MM.1S (cell line): ENCODE measurements around the gene TLR9.

Experiments used
- DNase-seq: peaks from one replicate; pipeline ENCODE4 v3.0.0-alpha.2; 2015
- H2AFZ ChIP-seq: fragments of 300-600 bp; sonication (generic); 2 replicates; pipeline ENCODE4 v1.6.0; 2016; ENCODE audit warnings: antibody characterized with exemption, low read length
- H3F3A ChIP-seq: fragments of 300-600 bp; sonication (generic); 2 replicates; pipeline ENCODE4 v1.6.1; 2016; ENCODE audit warnings: mild to moderate bottlenecking, antibody characterized with exemption, low read length, moderate library complexity, mixed read lengths; ENCODE audit not compliant: insufficient read depth
- H3K27ac ChIP-seq: fragments of 300-600 bp; sonication (generic); 2 replicates; pipeline ENCODE4 v1.5.1; 2016; ENCODE audit warnings: mild to moderate bottlenecking, low read length
- H3K27me3 ChIP-seq: fragments of 300-600 bp; sonication (generic); replicated peaks from 2 replicates; pipeline ENCODE4 v1.6.0; 2016; ENCODE audit warnings: low read length; ENCODE audit not compliant: insufficient read depth
- H3K36me3 ChIP-seq: fragments of 300-600 bp; sonication (generic); replicated peaks from 2 replicates; pipeline ENCODE4 v1.6.1; 2016; ENCODE audit warnings: mild to moderate bottlenecking, low read length, mixed read lengths; ENCODE audit not compliant: insufficient read depth
- H3K4me1 ChIP-seq: fragments of 300-600 bp; sonication (generic); 2 replicates; pipeline ENCODE4 v1.6.1; 2016; ENCODE audit warnings: low read length, mixed read lengths
- H3K4me2 ChIP-seq: fragments of 300-600 bp; sonication (generic); 2 replicates; pipeline ENCODE4 v1.6.0; 2016; ENCODE audit warnings: low read depth, low read length
- H3K4me3 ChIP-seq: fragments of 300-600 bp; sonication (generic); 2 replicates; pipeline ENCODE4 v1.5.1; 2016; ENCODE audit warnings: low read length, mixed read lengths
- H3K79me2 ChIP-seq: fragments of 300-600 bp; sonication (generic); 2 replicates; pipeline ENCODE4 v1.6.1; 2016; ENCODE audit warnings: mixed run types, low read length, mixed read lengths
- H3K9ac ChIP-seq: fragments of 300-600 bp; sonication (generic); 2 replicates; pipeline ENCODE4 v1.6.1; 2016; ENCODE audit warnings: low read length, mixed read lengths
- H3K9me2 ChIP-seq: fragments of 300-600 bp; sonication (generic); replicated peaks from 2 replicates; pipeline ENCODE4 v1.6.1; 2016; ENCODE audit warnings: mild to moderate bottlenecking, low read length, mixed read lengths; ENCODE audit not compliant: insufficient read depth
- H3K9me3 ChIP-seq: fragments of 300-600 bp; sonication (generic); replicated peaks from 2 replicates; pipeline ENCODE4 v1.6.1; 2016; ENCODE audit warnings: mild to moderate bottlenecking, low read length, mixed read lengths; ENCODE audit not compliant: insufficient read depth
- H4K20me1 ChIP-seq: fragments of 300-600 bp; sonication (generic); 2 replicates; pipeline ENCODE4 v1.6.1; 2016; ENCODE audit warnings: mild to moderate bottlenecking, low read length, moderate library complexity, mixed read lengths; ENCODE audit not compliant: insufficient read depth
- EZH2 ChIP-seq: fragments of 300-600 bp; sonication (generic); optimal IDR thresholded peaks from 2 replicates; pipeline ENCODE3; 2017; ENCODE audit warnings: low read depth, mild to moderate bottlenecking, antibody characterized with exemption, low read length, mixed read lengths
- EZH2phosphoT487 ChIP-seq: fragments of 300-600 bp; sonication (generic); IDR thresholded peaks from 2 replicates; pipeline ENCODE4 v1.6.1; 2018; ENCODE audit warnings: antibody characterized with exemption, low read length
- TF ChIP-seq, protein P1 (sequence below): fragments of 300-600 bp; sonication (generic); IDR thresholded peaks from 2 replicates; pipeline ENCODE4 v1.5.1; 2016; ENCODE audit warnings: antibody characterized with exemption, low read length, mixed read lengths

TLR9 gene

DNA sequence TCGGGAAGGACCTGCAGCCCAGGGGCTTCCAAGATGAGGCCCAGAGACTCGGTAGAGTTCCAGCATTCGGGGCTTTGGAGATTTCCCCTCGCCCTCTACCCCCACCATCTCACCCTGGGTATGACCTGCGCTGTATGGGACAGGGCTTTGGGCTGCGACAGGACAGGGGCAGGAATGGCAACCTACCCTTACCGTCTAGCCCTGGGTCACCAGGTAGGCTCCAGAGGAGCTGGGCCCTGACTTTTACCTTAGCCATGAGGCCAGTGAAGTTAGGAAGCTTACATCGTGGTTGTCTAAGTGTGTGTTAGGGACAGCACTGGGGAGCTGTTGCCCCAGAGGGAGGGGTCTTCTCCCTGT, 20.8 kb upstream of the TLR9 start:
- no peak for DNase-seq
- H3K79me2 ChIP-seq: no peaks in the 10 kb centered on the region
- no peak overlapping the region for H3K27ac ChIP-seq
- H3K9me3 ChIP-seq: no peaks in the 10 kb centered on the region
- no peaks in the 10 kb centered on the region for H3K27me3 ChIP-seq
- TF ChIP-seq EZH2phosphoT487 (no peak), EZH2 (no peak)
- TF ChIP-seq, protein P1, sequence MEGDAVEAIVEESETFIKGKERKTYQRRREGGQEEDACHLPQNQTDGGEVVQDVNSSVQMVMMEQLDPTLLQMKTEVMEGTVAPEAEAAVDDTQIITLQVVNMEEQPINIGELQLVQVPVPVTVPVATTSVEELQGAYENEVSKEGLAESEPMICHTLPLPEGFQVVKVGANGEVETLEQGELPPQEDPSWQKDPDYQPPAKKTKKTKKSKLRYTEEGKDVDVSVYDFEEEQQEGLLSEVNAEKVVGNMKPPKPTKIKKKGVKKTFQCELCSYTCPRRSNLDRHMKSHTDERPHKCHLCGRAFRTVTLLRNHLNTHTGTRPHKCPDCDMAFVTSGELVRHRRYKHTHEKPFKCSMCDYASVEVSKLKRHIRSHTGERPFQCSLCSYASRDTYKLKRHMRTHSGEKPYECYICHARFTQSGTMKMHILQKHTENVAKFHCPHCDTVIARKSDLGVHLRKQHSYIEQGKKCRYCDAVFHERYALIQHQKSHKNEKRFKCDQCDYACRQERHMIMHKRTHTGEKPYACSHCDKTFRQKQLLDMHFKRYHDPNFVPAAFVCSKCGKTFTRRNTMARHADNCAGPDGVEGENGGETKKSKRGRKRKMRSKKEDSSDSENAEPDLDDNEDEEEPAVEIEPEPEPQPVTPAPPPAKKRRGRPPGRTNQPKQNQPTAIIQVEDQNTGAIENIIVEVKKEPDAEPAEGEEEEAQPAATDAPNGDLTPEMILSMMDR: no peak
- H3K36me3 ChIP-seq: no peaks in the 10 kb centered on the region
- no peaks in the 10 kb centered on the region for H3K9me2 ChIP-seq
- no peaks in the 10 kb centered on the region for H4K20me1 ChIP-seq
- H2AFZ ChIP-seq: peak overlapping the region; percentile 72
- H3K9ac ChIP-seq: peak overlapping the region; percentile 53; the same call in 1 of the 2 replicates
- H3K4me2 ChIP-seq: peak overlapping the region; percentile 93
- H3K4me3 ChIP-seq: peak overlapping the region; percentile 55
- H3K4me1 ChIP-seq: peaks cover 6% of the 10 kb centered on the region; the same call in 1 of the 2 replicates
- H3F3A ChIP-seq: peaks cover 20% of the 10 kb centered on the region

DNA sequence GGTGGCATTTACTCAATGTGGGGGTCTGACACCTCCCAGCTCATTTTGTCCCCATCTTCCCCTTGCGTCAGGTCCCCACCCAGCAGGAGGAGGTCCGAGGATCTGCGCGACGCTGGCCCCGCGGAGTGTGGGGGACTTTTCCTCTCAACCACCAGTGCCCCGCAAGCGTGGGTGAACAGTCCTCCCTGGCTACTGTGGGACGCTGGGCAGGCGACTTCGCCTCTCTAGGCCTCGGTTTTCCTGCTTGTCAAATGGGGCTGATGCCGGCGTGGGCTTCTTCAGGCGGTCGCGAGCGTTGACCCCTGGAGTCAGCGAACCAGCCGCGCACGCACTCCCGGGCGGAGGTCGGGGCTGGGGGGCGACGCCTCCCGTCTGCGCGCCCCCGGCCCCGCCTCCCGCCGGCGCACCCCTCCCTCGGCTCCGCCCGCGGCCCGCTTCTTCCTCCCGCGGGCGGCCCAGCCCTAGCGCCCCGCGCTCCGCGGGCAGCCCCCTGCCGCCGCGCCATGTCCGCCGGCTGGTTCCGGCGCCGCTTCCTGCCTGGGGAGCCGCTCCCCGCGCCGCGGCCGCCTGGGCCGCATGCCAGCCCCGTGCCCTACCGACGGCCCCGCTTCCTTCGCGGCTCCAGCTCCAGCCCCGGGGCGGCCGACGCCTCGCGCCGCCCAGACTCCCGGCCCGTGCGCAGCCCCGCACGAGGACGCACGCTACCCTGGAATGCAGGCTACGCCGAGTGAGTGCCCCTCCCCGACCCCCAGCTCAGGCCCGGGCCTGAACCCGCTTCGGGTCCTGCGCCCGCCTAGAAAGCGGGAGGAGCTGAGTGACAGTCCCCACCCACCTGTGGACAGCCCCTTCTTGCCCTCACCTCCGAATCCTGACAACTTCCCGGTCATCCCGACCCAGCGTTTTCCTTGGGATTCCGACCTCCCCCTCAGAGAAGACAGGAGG, 20.1 kb upstream of the TLR9 start, which contains the start of gene PPM1M:
Gene PPM1M (plus strand): TSS at position 438 of the 942 bp plus-strand sequence. CDS start 66 bp downstream, at position 504.
- H3K36me3 ChIP-seq: no peaks in the 10 kb centered on the region
- H3K27ac ChIP-seq: no peak within 1 kb of the TSS
- no peaks in the 10 kb centered on the region for H4K20me1 ChIP-seq
- peaks cover 17% of the 10 kb centered on the region for H3F3A ChIP-seq
- H3K79me2 ChIP-seq: no peaks in the 10 kb centered on the region
- H3K4me2 ChIP-seq: peak within 1 kb of the TSS; percentile 93
- no peaks in the 10 kb centered on the region for H3K27me3 ChIP-seq
- H2AFZ ChIP-seq: peak within 1 kb of the TSS; percentile 81
- peaks cover 11% of the 10 kb centered on the region for H3K4me1 ChIP-seq
- H3K9me3 ChIP-seq: no peaks in the 10 kb centered on the region
- no peaks in the 10 kb centered on the region for H3K9me2 ChIP-seq
- peak within 1 kb of the TSS; percentile 53; the same call in 1 of the 2 replicates for H3K9ac ChIP-seq
- DNase-seq: peak; percentile 31
- TF ChIP-seq EZH2phosphoT487 (no peak), EZH2 (no peak)
- TF ChIP-seq, protein P1: no peak
- H3K4me3 ChIP-seq: peak within 1 kb of the TSS; percentile 66

DNA sequence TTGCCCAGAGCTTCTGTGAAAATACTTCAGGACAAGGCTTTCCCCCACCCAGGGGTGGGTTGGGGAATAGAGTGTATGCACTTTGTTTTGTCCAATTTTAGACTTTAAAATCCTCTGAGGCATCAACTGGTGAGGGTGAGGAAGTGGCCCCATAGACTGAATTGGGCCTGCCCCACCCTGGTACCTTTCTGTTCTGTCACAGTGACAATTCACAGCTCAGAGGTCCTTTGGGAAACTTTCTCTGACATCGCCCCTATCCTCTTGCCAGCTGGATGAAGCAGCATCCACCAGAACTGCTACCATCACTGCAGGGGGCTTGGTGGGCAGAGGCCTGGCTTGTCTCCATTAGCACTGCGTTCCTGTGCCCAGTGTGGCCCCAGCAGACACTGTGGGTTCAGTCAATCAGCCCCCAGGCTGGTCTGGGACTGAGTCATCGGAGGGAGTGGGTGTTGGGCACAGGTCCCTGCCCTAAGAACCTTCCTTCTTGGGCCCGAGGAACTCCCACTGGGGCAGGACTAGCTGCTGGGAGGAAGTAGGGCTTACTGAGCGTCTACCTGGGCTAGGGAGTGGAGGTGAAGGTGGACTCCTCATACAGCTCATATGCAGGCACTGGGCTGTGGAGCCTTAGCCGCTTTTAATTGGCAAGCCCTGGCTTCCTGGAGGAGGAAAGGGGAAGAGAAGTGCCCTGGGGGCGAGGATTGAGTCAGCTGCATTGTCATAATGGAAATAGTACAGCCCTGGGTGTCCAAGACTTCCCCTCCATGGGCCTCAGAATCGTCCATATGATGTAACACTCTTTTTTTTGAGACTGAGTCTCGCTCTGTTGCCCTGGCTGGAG, 18.6 kb upstream of the TLR9 start:
- peaks cover 11% of the 10 kb centered on the region for H3K79me2 ChIP-seq
- H3K4me2 ChIP-seq: no peak overlapping the region
- H3F3A ChIP-seq: peaks cover 20% of the 10 kb centered on the region
- H4K20me1 ChIP-seq: no peaks in the 10 kb centered on the region
- no peak for DNase-seq
- no peak overlapping the region for H3K4me3 ChIP-seq
- no peaks in the 10 kb centered on the region for H3K9me2 ChIP-seq
- H3K9me3 ChIP-seq: no peaks in the 10 kb centered on the region
- H3K36me3 ChIP-seq: no peaks in the 10 kb centered on the region
- peaks cover 19% of the 10 kb centered on the region for H3K4me1 ChIP-seq
- no peak overlapping the region for H3K27ac ChIP-seq
- no peaks in the 10 kb centered on the region for H3K27me3 ChIP-seq
- no peak overlapping the region for H3K9ac ChIP-seq
- no peak for TF ChIP-seq EZH2phosphoT487
- no peak for TF ChIP-seq EZH2
- TF ChIP-seq, protein P1: no peak
- no peak overlapping the region for H2AFZ ChIP-seq
